SH-SY5Y (cell line): ENCODE measurements around the gene CYP27A1.

Experiments used
- GATA2 ChIP-seq: IDR thresholded peaks from 2 replicates; pipeline ENCODE4 v1.6.1; 2011; ENCODE audit warnings: mild to moderate bottlenecking, low read depth, low read length
- GATA3 ChIP-seq: IDR thresholded peaks from 2 replicates; pipeline ENCODE4 v1.6.1; 2011; ENCODE audit warnings: low read depth, mild to moderate bottlenecking, low read length, moderate library complexity

DNA sequence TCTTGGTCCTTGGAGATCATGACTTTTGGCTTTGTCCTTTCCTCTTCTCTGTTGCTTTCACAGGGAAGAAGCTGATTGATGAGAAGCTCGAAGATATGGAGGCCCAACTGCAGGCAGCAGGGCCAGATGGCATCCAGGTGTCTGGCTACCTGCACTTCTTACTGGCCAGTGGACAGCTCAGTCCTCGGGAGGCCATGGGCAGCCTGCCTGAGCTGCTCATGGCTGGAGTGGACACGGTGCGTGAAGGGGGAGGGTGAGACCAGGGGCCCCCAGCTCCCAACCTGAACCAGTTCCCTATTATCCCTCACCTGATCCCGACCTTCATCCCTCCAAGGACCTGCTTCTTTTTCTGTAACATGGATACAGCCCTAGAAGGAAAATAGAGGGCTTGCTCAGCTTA, 30.9 kb downstream of the CYP27A1 start:
- TF ChIP-seq GATA3 (no peak), GATA2 (no peak)
